ENCODE measurements around the gene ABCA8.
"Not testable (repeated sequence)": the region's sequence is repeated elsewhere in the genome, so short reads cannot be mapped to it uniquely, and the experiment has no call there.

DNA sequence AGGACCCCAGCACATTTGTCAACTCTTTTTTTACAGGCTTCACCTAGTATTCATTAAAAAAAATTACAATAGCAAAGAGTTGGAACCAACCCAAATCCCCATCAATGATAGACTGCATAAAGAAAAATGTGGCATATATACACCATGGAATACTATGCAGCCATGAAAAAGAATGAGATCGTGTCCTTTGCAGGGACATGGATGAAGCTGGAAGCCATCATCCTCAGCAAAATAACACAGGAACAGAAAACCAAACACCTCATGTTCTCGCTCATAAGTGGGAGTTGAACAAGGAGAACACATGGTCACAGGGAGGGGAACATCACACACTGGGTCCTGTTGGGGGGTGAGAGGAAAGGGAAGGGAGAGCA lies 11.4 kb downstream of the ABCA8 start:
- TF ChIP-seq CTCF (conservative IDR thresholded peaks at IDR 0.05 in 1 of 2, IDR thresholded peaks at IDR 0.05 in 1 of 2; ENCODE audit: extremely low read depth in 1 of 2, insufficient read depth in 1 of 2, low read depth in 1 of 2, low read length in 2 of 2); EZH2 (IDR thresholded peaks at IDR 0.05; ENCODE audit: borderline replicate concordance, low read length): not testable (repeated sequence)
